ENCODE data around the gene ZGRF1. TPM values are rescaled to one million over a fixed set of nuclear protein-coding genes. Genes with fewer than 3 reads are reported as not detected.
A peak's percentile ranks its signal among the peaks of the same experiment; 100 is the strongest.

Gene ZGRF1
- total and polyA plus RNA-seq, 9 of the 15 experiments (the other 6 are each of a cell fraction or from before 2014, with no cell fraction given): 8.8 to 35.2 (median 22.0) TPM

GRCh38 chr4:112523008-112523721, 113.5 kb downstream of the ZGRF1 start (continued):
- no peak for TF ChIP-seq SNRNP70 (optimal IDR thresholded peaks at IDR 0.05; ENCODE audit: low read depth, low read length)
- peak; percentile 69; the same call in 1 of the 2 replicates for TF ChIP-seq ZBTB7A (IDR thresholded peaks at IDR 0.05; ENCODE audit: borderline replicate concordance, control insufficient read depth, low read depth, low read length)
- TF ChIP-seq SPI1 (IDR thresholded peaks at IDR 0.05; ENCODE audit: borderline replicate concordance, low read depth, low read length): no peak
- peak; percentile 31; the same call in 1 of the 2 replicates for TF ChIP-seq SMAD4 (CRISPR knock-in tag; conservative IDR thresholded peaks at IDR 0.05)
- no peak for TF ChIP-seq ATF1 (CRISPR knock-in tag; IDR thresholded peaks at IDR 0.05)
- TF ChIP-seq ATF1 (tag; IDR thresholded peaks at IDR 0.05): 0 out of 2 replicates have a peak, but pooled peaks have one; percentile 10
- no peak for TF ChIP-seq FOXM1 (IDR thresholded peaks at IDR 0.05; ENCODE audit: low read depth)
- TF ChIP-seq FOXM1 (CRISPR knock-in tag; IDR thresholded peaks at IDR 0.05; ENCODE audit: low read depth): no peak
- TF ChIP-seq SIN3B (IDR thresholded peaks at IDR 0.05; ENCODE audit: low read depth): no peak
- no peak for TF ChIP-seq ZC3H11A (IDR thresholded peaks at IDR 0.05; ENCODE audit: low read depth, low read length)
- no peak for TF ChIP-seq NELFE (IDR thresholded peaks at IDR 0.05; ENCODE audit: insufficient read depth, insufficient read length)
- TF ChIP-seq EZH2 (IDR thresholded peaks at IDR 0.05; ENCODE audit: borderline replicate concordance, low read depth, low read length): no peak
- TF ChIP-seq, protein P1, sequence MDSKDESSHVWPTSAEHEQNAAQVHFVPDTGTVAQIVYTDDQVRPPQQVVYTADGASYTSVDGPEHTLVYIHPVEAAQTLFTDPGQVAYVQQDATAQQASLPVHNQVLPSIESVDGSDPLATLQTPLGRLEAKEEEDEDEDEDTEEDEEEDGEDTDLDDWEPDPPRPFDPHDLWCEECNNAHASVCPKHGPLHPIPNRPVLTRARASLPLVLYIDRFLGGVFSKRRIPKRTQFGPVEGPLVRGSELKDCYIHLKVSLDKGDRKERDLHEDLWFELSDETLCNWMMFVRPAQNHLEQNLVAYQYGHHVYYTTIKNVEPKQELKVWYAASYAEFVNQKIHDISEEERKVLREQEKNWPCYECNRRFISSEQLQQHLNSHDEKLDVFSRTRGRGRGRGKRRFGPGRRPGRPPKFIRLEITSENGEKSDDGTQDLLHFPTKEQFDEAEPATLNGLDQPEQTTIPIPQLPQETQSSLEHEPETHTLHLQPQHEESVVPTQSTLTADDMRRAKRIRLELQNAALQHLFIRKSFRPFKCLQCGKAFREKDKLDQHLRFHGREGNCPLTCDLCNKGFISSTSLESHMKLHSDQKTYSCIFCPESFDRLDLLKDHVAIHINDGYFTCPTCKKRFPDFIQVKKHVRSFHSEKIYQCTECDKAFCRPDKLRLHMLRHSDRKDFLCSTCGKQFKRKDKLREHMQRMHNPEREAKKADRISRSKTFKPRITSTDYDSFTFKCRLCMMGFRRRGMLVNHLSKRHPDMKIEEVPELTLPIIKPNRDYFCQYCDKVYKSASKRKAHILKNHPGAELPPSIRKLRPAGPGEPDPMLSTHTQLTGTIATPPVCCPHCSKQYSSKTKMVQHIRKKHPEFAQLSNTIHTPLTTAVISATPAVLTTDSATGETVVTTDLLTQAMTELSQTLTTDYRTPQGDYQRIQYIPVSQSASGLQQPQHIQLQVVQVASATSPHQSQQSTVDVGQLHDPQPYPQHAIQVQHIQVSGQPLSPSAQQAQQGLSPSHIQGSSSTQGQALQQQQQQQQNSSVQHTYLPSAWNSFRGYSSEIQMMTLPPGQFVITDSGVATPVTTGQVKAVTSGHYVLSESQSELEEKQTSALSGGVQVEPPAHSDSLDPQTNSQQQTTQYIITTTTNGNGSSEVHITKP (IDR thresholded peaks at IDR 0.05; ENCODE audit: partially characterized antibody): no peak
- TF ChIP-seq, protein P2, sequence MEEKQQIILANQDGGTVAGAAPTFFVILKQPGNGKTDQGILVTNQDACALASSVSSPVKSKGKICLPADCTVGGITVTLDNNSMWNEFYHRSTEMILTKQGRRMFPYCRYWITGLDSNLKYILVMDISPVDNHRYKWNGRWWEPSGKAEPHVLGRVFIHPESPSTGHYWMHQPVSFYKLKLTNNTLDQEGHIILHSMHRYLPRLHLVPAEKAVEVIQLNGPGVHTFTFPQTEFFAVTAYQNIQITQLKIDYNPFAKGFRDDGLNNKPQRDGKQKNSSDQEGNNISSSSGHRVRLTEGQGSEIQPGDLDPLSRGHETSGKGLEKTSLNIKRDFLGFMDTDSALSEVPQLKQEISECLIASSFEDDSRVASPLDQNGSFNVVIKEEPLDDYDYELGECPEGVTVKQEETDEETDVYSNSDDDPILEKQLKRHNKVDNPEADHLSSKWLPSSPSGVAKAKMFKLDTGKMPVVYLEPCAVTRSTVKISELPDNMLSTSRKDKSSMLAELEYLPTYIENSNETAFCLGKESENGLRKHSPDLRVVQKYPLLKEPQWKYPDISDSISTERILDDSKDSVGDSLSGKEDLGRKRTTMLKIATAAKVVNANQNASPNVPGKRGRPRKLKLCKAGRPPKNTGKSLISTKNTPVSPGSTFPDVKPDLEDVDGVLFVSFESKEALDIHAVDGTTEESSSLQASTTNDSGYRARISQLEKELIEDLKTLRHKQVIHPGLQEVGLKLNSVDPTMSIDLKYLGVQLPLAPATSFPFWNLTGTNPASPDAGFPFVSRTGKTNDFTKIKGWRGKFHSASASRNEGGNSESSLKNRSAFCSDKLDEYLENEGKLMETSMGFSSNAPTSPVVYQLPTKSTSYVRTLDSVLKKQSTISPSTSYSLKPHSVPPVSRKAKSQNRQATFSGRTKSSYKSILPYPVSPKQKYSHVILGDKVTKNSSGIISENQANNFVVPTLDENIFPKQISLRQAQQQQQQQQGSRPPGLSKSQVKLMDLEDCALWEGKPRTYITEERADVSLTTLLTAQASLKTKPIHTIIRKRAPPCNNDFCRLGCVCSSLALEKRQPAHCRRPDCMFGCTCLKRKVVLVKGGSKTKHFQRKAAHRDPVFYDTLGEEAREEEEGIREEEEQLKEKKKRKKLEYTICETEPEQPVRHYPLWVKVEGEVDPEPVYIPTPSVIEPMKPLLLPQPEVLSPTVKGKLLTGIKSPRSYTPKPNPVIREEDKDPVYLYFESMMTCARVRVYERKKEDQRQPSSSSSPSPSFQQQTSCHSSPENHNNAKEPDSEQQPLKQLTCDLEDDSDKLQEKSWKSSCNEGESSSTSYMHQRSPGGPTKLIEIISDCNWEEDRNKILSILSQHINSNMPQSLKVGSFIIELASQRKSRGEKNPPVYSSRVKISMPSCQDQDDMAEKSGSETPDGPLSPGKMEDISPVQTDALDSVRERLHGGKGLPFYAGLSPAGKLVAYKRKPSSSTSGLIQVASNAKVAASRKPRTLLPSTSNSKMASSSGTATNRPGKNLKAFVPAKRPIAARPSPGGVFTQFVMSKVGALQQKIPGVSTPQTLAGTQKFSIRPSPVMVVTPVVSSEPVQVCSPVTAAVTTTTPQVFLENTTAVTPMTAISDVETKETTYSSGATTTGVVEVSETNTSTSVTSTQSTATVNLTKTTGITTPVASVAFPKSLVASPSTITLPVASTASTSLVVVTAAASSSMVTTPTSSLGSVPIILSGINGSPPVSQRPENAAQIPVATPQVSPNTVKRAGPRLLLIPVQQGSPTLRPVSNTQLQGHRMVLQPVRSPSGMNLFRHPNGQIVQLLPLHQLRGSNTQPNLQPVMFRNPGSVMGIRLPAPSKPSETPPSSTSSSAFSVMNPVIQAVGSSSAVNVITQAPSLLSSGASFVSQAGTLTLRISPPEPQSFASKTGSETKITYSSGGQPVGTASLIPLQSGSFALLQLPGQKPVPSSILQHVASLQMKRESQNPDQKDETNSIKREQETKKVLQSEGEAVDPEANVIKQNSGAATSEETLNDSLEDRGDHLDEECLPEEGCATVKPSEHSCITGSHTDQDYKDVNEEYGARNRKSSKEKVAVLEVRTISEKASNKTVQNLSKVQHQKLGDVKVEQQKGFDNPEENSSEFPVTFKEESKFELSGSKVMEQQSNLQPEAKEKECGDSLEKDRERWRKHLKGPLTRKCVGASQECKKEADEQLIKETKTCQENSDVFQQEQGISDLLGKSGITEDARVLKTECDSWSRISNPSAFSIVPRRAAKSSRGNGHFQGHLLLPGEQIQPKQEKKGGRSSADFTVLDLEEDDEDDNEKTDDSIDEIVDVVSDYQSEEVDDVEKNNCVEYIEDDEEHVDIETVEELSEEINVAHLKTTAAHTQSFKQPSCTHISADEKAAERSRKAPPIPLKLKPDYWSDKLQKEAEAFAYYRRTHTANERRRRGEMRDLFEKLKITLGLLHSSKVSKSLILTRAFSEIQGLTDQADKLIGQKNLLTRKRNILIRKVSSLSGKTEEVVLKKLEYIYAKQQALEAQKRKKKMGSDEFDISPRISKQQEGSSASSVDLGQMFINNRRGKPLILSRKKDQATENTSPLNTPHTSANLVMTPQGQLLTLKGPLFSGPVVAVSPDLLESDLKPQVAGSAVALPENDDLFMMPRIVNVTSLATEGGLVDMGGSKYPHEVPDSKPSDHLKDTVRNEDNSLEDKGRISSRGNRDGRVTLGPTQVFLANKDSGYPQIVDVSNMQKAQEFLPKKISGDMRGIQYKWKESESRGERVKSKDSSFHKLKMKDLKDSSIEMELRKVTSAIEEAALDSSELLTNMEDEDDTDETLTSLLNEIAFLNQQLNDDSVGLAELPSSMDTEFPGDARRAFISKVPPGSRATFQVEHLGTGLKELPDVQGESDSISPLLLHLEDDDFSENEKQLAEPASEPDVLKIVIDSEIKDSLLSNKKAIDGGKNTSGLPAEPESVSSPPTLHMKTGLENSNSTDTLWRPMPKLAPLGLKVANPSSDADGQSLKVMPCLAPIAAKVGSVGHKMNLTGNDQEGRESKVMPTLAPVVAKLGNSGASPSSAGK (IDR thresholded peaks at IDR 0.05): no peak
